Esophagus squamous epithelium (tissue), 5 donors: ENCODE results near the gene XK. TPM values are rescaled to one million over a fixed set of nuclear protein-coding genes. Genes with fewer than 3 reads are reported as not detected.

Experiments used
- DNase-seq: peaks from one replicate; lab custom pipeline; 2025; lab: John Stamatoyannopoulos, UW
- H3K27ac ChIP-seq, 4 donors: fragments of 200-600 bp; sonication (generic); one replicate each; pipeline ENCODE4 v1.5.1; 2016 to 2019; ENCODE audit warnings: mild to moderate bottlenecking in 1 of 4
- H3K27me3 ChIP-seq, 4 donors: fragments of 200-600 bp; sonication (generic); 1 replicate in 3 of 4; 2 replicates in 1 of 4; pipeline versions ENCODE4 v1.5.1 to v1.6.0; 2017 to 2021; ENCODE audit warnings: antibody characterized with exemption in 1 of 4
- H3K36me3 ChIP-seq, 3 donors: fragments of 200-600 bp; sonication (generic); one replicate each; pipeline ENCODE4 v1.5.1; 2016 to 2019
- H3K4me1 ChIP-seq, 3 donors: fragments of 200-600 bp; sonication (generic); one replicate each; pipeline ENCODE4 v1.5.1; 2017 to 2019
- H3K4me3 ChIP-seq, 4 donors: fragments of 200-600 bp; sonication (generic); 1 replicate in 3 of 4; 2 replicates in 1 of 4; pipeline ENCODE4 v1.5.1; 2016 to 2019; ENCODE audit warnings: mild to moderate bottlenecking in 2 of 4, moderate library complexity in 1 of 4
- H3K9me3 ChIP-seq, 3 donors: fragments of 200-600 bp; sonication (generic); one replicate each; pipeline ENCODE4 v1.5.1; 2016 to 2019
- POLR2A ChIP-seq, 4 donors: fragments of 450-650 bp; IDR thresholded peaks; one replicate each; pipeline ENCODE4 v1.6.1; 2017; ENCODE audit warnings: antibody characterized with exemption in 4 of 4, mild to moderate bottlenecking in 4 of 4, moderate library complexity in 3 of 4
- WGBS, 2 donors: methylation state at CpG; one replicate each; pipeline ENCODE4 v1.1.5; 2018; 5-methylcytosine and 5-hydroxymethylcytosine counted together
- intact Hi-C: fragments of 100-400 bp; cut with DNase I; formaldehyde crosslinking; loops from one replicate; pipeline ENCODE4 v1.15.0; 2022
- total RNA-seq, 4 donors: library from RNA; depleted of rRNA; stranded (reverse); fragments of >200 nt; gene quantifications; one replicate each; pipeline ENCODE4 v1.1.0, GENCODE V29; 2016
- TF ChIP-seq, protein P1 (sequence below), 6 experiments: fragments of 450-650 bp in 4 of 6; fragments of 200-600 bp in 2 of 6; sonication (generic) in 2 of 6; IDR thresholded peaks; one replicate each; pipeline ENCODE4 v1.5.1; 2016 to 2019; ENCODE audit warnings: antibody characterized with exemption in 6 of 6, mild to moderate bottlenecking in 4 of 6, moderate library complexity in 4 of 6
- donor health status: DM: yes; HTN: yes; CAD: no.

XK gene
- total RNA-seq, 4 donors from 2014 or later = 2.2 to 3.1 (median 2.7) TPM

DNA sequence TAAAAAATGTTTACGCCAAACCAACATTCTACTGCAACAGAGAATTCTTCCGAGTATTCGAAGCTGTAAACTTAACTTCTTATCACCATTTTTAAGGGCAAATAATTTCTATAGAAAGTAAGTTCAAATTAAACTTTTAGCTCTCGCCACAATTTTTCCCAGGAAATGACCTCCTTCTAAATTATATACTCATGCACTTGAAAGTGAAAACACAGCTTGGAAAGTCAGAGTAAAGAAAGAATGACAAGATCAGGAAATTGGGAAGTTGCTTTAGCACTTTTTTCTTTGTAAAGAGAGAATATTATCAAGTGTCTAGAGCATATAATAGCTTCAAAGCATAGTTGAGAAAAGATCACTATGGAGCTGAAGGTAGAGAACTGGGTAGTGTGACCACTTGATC, 95.5 kb downstream of the XK start:
- no peak for DNase-seq
- Histone ChIP-seq H3K27me3 (no peaks in the 10 kb centered on the region), H3K27ac (no peak overlapping the region), H3K36me3 (no peaks in the 10 kb centered on the region), H3K9me3 (no peaks in the 10 kb centered on the region), H3K4me3 (peak overlapping the region in 2 of 4 donors; percentile 4 to 25), H3K4me1 (no peaks in the 10 kb centered on the region)
- TF ChIP-seq POLR2A (IDR thresholded peaks at IDR 0.05) = no peak
- TF ChIP-seq, protein P1, sequence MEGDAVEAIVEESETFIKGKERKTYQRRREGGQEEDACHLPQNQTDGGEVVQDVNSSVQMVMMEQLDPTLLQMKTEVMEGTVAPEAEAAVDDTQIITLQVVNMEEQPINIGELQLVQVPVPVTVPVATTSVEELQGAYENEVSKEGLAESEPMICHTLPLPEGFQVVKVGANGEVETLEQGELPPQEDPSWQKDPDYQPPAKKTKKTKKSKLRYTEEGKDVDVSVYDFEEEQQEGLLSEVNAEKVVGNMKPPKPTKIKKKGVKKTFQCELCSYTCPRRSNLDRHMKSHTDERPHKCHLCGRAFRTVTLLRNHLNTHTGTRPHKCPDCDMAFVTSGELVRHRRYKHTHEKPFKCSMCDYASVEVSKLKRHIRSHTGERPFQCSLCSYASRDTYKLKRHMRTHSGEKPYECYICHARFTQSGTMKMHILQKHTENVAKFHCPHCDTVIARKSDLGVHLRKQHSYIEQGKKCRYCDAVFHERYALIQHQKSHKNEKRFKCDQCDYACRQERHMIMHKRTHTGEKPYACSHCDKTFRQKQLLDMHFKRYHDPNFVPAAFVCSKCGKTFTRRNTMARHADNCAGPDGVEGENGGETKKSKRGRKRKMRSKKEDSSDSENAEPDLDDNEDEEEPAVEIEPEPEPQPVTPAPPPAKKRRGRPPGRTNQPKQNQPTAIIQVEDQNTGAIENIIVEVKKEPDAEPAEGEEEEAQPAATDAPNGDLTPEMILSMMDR (IDR thresholded peaks at IDR 0.05) = no peak
- intact Hi-C loops = no loop called here
- 86 to 87% methylated on average over 4 of the region's 4 CpGs for WGBS, 2 donors

Other genes with a start within 250 kb of the XK start
- gene LANCL3, start 114.1 kb upstream of the XK start, total RNA-seq = 1 to 10 TPM; 1.9 to 6.6 (median 3.3) TPM
- gene CYBB, start 94.3 kb downstream of the XK start, total RNA-seq = 10 to 100 TPM in 2 of 4 donors, 1 to 10 TPM in 2; 1.1 to 22.1 (median 8.2) TPM
- gene DYNLT3, start 161.8 kb downstream of the XK start, total RNA-seq = 10 to 100 TPM; 52.2 to 68.9 (median 60.0) TPM